Liver (tissue), 4 donors: ENCODE measurements around the gene ZNF718. TPM values are rescaled to one million over a fixed set of nuclear protein-coding genes. Genes with fewer than 3 reads are reported as not detected.

Source experiments
- polyA plus RNA-seq, 2 donors: library from polyadenylated mRNA; stranded (reverse) in 1 of 2; unstranded in 1 of 2; fragments of 200-250 nt in 1 of 2; fragments of >200 nt in 1 of 2; fragmentation: Nextera tagmentation in 1 of 2; extraction: Ambion mirVana in 1 of 2; gene quantifications; one replicate each; pipeline versions ENCODE4 v1.2.1 to v1.2.3, GENCODE V29; 2013 to 2015
- total RNA-seq, 2 donors: library from RNA; depleted of rRNA; stranded (reverse); fragments of >200 nt; gene quantifications; one replicate each; pipeline ENCODE4 v1.2.3, GENCODE V29; 2014
- donor health status: healthy.
- donor health status: healthy.
- donor health status: healthy.

The ZNF718 gene
- total and polyA plus RNA-seq, 4 donors = 0.50 to 6.5 (median 2.4) TPM

Other genes starting within 250 kb of the ZNF718 start
- gene ZNF595, start 71.2 kb upstream of the ZNF718 start, total RNA-seq = 1 to 10 TPM; 7.8 to 9.9 TPM
- gene ZNF595, start 71.2 kb upstream of the ZNF718 start, polyA plus RNA-seq = 1 to 10 TPM; 2.1 to 3.8 TPM
- gene ZNF732, start 181.0 kb downstream of the ZNF718 start, total RNA-seq = under 1 TPM in 1 of 2 donors, not detected in 1; 0.89 TPM
- gene ZNF732, start 181.0 kb downstream of the ZNF718 start, polyA plus RNA-seq = not detected
- gene ZNF141, start 213.3 kb downstream of the ZNF718 start, total RNA-seq = 10 to 100 TPM; 12.4 to 15.4 TPM
- 1 to 10 TPM; 2.1 to 3.1 TPM for gene ZNF141, start 213.3 kb downstream of the ZNF718 start, polyA plus RNA-seq